A673 (cell line): ENCODE results near the gene TMEM63B. TPM values are rescaled to one million over a fixed set of nuclear protein-coding genes. Genes with fewer than 3 reads are reported as not detected.

Experiments used
- BruUV-seq: library from RNA; stranded (reverse); fragments of 400-500 nt; replicated peaks from 2 replicates; lab custom pipeline; 2021; lab: Mats Ljungman, UMichigan
- CTCF ChIA-PET: fragments of 300-600 bp; sonication (Branson Sonifier 250); formaldehyde crosslinking; loops from one replicate; lab custom pipeline; 2022; ENCODE audit warnings: antibody characterized with exemption; lab: Charles Lee
- POLR2A ChIA-PET: fragments of 300-600 bp; sonication (Branson Sonifier 250); formaldehyde crosslinking; loops from one replicate; lab custom pipeline; 2022; ENCODE audit warnings: antibody characterized with exemption; ENCODE audit not compliant: low non-redundant PET; lab: Charles Lee
- DNase-seq: peaks from one replicate; pipeline ENCODE4 v3.0.0-alpha.2; 2015; ENCODE audit warnings: low spot score
- H3K27ac ChIP-seq: fragments of 200-600 bp; sonication (generic); 2 replicates; pipeline ENCODE4 v1.5.1; 2016; ENCODE audit warnings: mixed run types, low read depth, mild to moderate bottlenecking, mixed read lengths, antibody characterized with exemption, low read length; ENCODE audit not compliant: poor library complexity, severe bottlenecking
- H3K27me3 ChIP-seq: fragments of 200-600 bp; sonication (generic); replicated peaks from 2 replicates; pipeline ENCODE4 v1.6.1; 2017; ENCODE audit warnings: mixed run types, low read depth, mild to moderate bottlenecking, mixed read lengths, antibody characterized with exemption, low read length; ENCODE audit not compliant: insufficient read depth, poor library complexity
- H3K36me3 ChIP-seq: fragments of 200-600 bp; sonication (generic); 2 replicates; pipeline ENCODE4 v1.6.1; 2016; ENCODE audit warnings: mixed run types, mild to moderate bottlenecking, mixed read lengths, antibody characterized with exemption, low read length; ENCODE audit not compliant: insufficient read depth, poor library complexity, severe bottlenecking
- H3K4me1 ChIP-seq: fragments of 200-600 bp; sonication (generic); 2 replicates; pipeline ENCODE4 v1.6.1; 2017; ENCODE audit warnings: mixed run types, mild to moderate bottlenecking, mixed read lengths, antibody characterized with exemption, low read length; ENCODE audit not compliant: insufficient read depth, poor library complexity, severe bottlenecking
- H3K4me3 ChIP-seq: fragments of 200-600 bp; sonication (generic); 2 replicates; pipeline ENCODE4 v1.5.1; 2016; ENCODE audit warnings: low read depth, mixed run types, mild to moderate bottlenecking, mixed read lengths, low read length; ENCODE audit not compliant: poor library complexity, severe bottlenecking
- H3K9me3 ChIP-seq: fragments of 200-600 bp; sonication (generic); 2 replicates; pipeline ENCODE4 v1.6.1; 2016; ENCODE audit warnings: mixed run types, low read depth, mild to moderate bottlenecking, mixed read lengths, antibody characterized with exemption, low read length; ENCODE audit not compliant: poor library complexity, severe bottlenecking
- EZH2 ChIP-seq: fragments of 200-600 bp; sonication (generic); IDR thresholded peaks from 2 replicates; pipeline ENCODE4 v1.6.1; 2017; ENCODE audit warnings: borderline replicate concordance, low read depth, mild to moderate bottlenecking, mixed read lengths, antibody characterized with exemption, low read length; ENCODE audit not compliant: poor library complexity, severe bottlenecking
- intact Hi-C: fragments of 100-400 bp; cut with micrococcal nuclease; formaldehyde crosslinking; loops from one replicate; pipeline ENCODE4 v1.10.0; 2022; ENCODE audit not compliant: unreplicated experiment
- total RNA-seq: library from RNA; stranded (reverse); gene quantifications from 2 replicates; pipeline ENCODE4 v1.2.3, GENCODE V29; 2021
- TF ChIP-seq, protein P1 (sequence below): fragments of 300-800, 200-600 bp; sonication (generic); conservative IDR thresholded peaks from 2 replicates; pipeline ENCODE4 v1.5.1; 2017; ENCODE audit warnings: low read depth, mild to moderate bottlenecking, antibody characterized with exemption, low read length, moderate library complexity, mixed read lengths

TMEM63B gene
- total RNA-seq, 1 experiment from 2014 or later, result 32.0 TPM

DNA sequence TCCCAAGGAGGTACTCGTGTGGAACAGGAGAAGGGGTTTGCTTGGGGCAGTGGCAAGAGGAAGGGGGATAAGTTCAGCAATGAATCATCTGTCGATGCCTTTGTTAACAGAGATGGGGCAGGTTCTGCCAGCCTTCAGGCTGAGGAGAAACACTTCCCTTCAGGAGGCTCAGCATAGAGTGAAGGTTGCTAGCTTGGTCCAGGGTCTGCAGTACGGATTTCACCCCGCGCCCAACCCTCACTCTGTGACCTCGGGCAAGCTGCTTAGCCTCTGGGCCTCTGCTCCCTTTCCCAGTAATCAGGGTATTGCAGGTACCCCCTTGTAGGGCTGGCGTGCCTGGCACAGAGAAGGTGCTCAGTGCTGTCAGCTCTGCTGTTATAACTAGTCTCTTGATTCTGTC, 38.8 kb downstream of the TMEM63B start:
- Histone ChIP-seq H3K4me1 (no peaks in the 10 kb centered on the region), H3K9me3 (no peaks in the 10 kb centered on the region), H3K4me3 (no peak overlapping the region), H3K36me3 (no peaks in the 10 kb centered on the region), H3K27ac (no peak overlapping the region), H3K27me3 (no peaks in the 10 kb centered on the region)
- ChIA-PET CTCF (no interaction called here), POLR2A (no interaction called here)
- TF ChIP-seq EZH2, result no peak
- TF ChIP-seq, protein P1, sequence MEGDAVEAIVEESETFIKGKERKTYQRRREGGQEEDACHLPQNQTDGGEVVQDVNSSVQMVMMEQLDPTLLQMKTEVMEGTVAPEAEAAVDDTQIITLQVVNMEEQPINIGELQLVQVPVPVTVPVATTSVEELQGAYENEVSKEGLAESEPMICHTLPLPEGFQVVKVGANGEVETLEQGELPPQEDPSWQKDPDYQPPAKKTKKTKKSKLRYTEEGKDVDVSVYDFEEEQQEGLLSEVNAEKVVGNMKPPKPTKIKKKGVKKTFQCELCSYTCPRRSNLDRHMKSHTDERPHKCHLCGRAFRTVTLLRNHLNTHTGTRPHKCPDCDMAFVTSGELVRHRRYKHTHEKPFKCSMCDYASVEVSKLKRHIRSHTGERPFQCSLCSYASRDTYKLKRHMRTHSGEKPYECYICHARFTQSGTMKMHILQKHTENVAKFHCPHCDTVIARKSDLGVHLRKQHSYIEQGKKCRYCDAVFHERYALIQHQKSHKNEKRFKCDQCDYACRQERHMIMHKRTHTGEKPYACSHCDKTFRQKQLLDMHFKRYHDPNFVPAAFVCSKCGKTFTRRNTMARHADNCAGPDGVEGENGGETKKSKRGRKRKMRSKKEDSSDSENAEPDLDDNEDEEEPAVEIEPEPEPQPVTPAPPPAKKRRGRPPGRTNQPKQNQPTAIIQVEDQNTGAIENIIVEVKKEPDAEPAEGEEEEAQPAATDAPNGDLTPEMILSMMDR, result no peak
- intact Hi-C loops, result no loop called here
- no peak for DNase-seq
- BruUV-seq, result no TSS peak

DNA sequence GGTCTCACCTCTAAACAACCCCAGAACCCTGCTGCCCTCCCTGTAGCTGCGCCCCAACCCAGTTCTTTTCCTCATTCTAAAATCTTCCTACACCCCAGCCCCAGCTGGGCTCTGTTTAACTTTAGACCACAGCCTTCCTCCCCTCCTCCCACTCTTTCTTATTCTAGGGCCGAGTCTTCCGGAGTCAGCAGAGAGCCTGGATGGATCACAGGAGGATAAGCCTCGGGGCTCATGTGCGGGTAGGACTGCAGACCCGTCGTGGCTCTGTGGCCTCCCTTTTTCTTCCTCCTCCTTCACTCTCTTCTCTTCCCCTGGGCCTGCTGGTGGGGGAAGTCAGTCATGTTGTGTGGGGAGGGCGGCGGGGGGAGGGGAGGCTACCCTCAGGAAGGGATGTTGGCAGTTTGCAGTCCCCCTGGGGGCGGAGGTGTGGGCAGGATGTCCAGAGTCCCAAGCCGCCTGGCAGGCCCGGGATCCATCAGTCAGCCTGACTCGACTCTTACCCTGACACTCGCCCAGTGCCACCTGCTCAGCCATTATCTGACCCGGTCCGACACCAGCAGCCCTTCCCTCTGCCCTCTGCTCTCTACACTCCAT, 39.3 kb downstream of the TMEM63B start:
- H3K4me1 ChIP-seq, result no peaks in the 10 kb centered on the region
- no TSS peak for BruUV-seq
- no peak overlapping the region for H3K27ac ChIP-seq
- intact Hi-C loops, result no loop called here
- H3K9me3 ChIP-seq, result no peaks in the 10 kb centered on the region
- TF ChIP-seq EZH2, result no peak
- TF ChIP-seq, protein P1, result no peak
- no peaks in the 10 kb centered on the region for H3K36me3 ChIP-seq
- H3K27me3 ChIP-seq, result no peaks in the 10 kb centered on the region
- ChIA-PET CTCF (no interaction called here), POLR2A (no interaction called here)
- no peak for DNase-seq
- H3K4me3 ChIP-seq, result no peak overlapping the region

DNA sequence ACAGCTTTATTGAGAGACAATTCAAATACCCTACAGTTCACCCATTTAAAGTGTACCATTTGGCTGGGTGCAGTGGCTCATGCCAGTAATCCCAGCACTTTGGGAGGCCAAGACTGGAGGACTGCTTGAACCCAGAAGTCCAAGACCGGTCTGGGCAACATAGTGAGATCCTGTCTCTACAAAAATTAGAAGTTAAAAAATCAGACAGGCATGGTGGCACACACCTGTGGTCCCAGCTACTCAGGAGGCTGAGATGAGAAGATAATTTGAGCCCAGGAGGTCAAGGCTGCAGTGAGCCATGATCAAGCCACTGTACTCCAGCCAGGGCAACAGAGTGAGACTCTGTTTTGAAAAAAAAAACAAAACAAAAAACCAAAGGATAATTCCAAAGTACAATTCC, 40.2 kb downstream of the TMEM63B start:
- Histone ChIP-seq H3K36me3 (no peaks in the 10 kb centered on the region), H3K4me1 (no peaks in the 10 kb centered on the region), H3K4me3 (no peak overlapping the region), H3K9me3 (no peaks in the 10 kb centered on the region), H3K27me3 (no peaks in the 10 kb centered on the region), H3K27ac (no peak overlapping the region)
- intact Hi-C loops, result no loop called here
- no peak for DNase-seq
- TF ChIP-seq, protein P1, result no peak
- POLR2A ChIA-PET, result no interaction called here
- CTCF ChIA-PET, result interaction anchor here (0.6 kb wide), 1 partner anchor 57 kb away, joined by 6 read pairs; no protein-coding TSS in a partner anchor
- no TSS peak for BruUV-seq
